ENCODE data around the gene C20orf204. TPM values are rescaled to one million over a fixed set of nuclear protein-coding genes. Genes with fewer than 3 reads are reported as not detected.
A peak's percentile ranks its signal among the peaks of the same experiment; 100 is the strongest.
"Not testable (repeated sequence)": the region's sequence is repeated elsewhere in the genome, so short reads cannot be mapped to it uniquely, and the experiment has no call there.

The C20orf204 gene
- total RNA-seq, 4 donors from 2014 or later, result 1.7 to 14.4 (median 4.1) TPM

- Histone ChIP-seq H3K27me3 (no peaks in the 10 kb centered on the region), H3K36me3 (peaks cover 0 to 100% (median 28%) of the 10 kb centered on the region in 3 donors), H3K4me1 (no peaks in the 10 kb centered on the region), H3K4me3 (no peak overlapping the region), H3K27ac (no peak overlapping the region), H3K9me3 (no peaks in the 10 kb centered on the region)
- TF ChIP-seq, protein P1, sequence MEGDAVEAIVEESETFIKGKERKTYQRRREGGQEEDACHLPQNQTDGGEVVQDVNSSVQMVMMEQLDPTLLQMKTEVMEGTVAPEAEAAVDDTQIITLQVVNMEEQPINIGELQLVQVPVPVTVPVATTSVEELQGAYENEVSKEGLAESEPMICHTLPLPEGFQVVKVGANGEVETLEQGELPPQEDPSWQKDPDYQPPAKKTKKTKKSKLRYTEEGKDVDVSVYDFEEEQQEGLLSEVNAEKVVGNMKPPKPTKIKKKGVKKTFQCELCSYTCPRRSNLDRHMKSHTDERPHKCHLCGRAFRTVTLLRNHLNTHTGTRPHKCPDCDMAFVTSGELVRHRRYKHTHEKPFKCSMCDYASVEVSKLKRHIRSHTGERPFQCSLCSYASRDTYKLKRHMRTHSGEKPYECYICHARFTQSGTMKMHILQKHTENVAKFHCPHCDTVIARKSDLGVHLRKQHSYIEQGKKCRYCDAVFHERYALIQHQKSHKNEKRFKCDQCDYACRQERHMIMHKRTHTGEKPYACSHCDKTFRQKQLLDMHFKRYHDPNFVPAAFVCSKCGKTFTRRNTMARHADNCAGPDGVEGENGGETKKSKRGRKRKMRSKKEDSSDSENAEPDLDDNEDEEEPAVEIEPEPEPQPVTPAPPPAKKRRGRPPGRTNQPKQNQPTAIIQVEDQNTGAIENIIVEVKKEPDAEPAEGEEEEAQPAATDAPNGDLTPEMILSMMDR (IDR thresholded peaks at IDR 0.05), result no peak
- TF ChIP-seq POLR2A (IDR thresholded peaks at IDR 0.05), result no peak
- DNase-seq (ENCODE audit: low spot score in 2 of 2), result no peak
- WGBS, 2 donors, result 87 to 91% methylated on average over 10 of the region's 10 CpGs
Measured at GRCh38 chr20:64006490-64006889, 29.5 kb upstream of the C20orf204 start.

- TF ChIP-seq POLR2A (IDR thresholded peaks at IDR 0.05) (no peak), EP300 (IDR thresholded peaks at IDR 0.05) (no peak)
- TF ChIP-seq, protein P1 (IDR thresholded peaks at IDR 0.05), result no peak
- Histone ChIP-seq H3K4me1 (no peaks in the 10 kb centered on the region), H3K27me3 (no peaks in the 10 kb centered on the region), H3K9me3 (no peaks in the 10 kb centered on the region), H3K4me3 (no peak overlapping the region), H3K36me3 (peaks cover 0 to 98% (median 26%) of the 10 kb centered on the region in 3 donors), H3K27ac (no peak overlapping the region)
- DNase-seq (ENCODE audit: low spot score in 2 of 2), result no peak
- 88 to 94% methylated on average over 3 of the region's 3 CpGs for WGBS, 2 donors
Measured at GRCh38 chr20:64006902-64007301, 29.1 kb upstream of the C20orf204 start.

DNA sequence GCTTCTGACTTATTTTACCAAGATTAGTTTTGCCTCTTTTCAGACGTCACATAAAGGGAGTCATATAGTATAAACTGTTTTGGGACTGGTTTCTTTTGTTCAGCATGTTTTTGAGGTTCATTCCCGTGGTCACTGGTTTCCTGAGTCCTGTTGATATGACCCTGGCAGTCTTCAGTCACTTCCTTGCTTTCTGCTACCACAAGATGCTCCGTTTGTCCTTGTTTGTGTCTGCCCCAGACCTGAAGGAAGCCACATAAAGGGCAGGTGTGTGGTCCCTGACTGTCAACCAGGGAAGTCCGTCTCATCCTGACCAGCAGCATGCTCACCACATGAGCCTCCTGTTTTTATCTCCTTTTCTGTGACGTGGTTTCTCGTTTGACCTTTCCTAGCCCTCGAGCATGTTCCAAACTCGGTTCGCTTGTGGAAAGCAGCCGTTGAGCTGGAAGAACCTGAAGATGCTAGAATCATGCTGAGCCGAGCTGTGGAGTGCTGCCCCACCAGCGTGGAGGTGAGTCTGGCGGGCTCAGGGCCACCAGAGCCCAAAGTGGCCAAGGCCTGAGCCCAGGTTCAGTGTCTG is 26.1 kb upstream of the C20orf204 start:
- 91 to 93% methylated on average over 13 of the region's 13 CpGs for WGBS, 2 donors

DNA sequence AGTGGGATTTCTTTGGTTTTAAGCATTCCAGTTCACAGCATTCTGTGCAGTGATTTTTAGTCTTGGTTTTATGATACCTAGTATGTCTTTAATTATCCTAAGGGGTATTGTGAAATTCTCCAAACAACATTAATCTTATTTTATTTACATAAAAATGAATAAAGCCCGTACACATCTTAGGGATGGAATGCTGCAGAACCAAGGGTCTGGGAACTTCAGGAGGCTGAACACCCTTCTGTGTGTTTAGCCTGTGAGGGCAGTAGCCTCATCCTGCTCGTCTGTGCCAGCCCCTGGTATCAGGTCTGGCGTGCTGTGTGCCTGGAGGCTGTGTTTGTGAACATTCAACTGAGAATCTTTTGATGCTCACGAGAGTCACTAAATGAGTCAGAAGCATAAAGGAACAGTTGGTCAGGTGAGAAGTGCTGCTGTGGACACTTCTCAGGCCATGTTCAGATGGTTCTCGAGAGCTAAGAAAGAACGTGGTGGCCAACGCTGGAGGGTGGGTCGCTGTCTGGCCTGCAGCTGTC is 25.2 kb upstream of the C20orf204 start:
- Histone ChIP-seq H3K27me3 (no peaks in the 10 kb centered on the region), H3K4me3 (no peak overlapping the region), H3K9me3 (no peaks in the 10 kb centered on the region), H3K4me1 (no peaks in the 10 kb centered on the region), H3K27ac (no peak overlapping the region), H3K36me3 (peaks cover 0 to 90% (median 26%) of the 10 kb centered on the region in 3 donors)
- 86 to 95% methylated on average over 8 of the region's 8 CpGs for WGBS, 2 donors
- no peak for DNase-seq (ENCODE audit: low spot score in 2 of 2)
- TF ChIP-seq, protein P1 (IDR thresholded peaks at IDR 0.05), result no peak
- TF ChIP-seq EP300 (IDR thresholded peaks at IDR 0.05), result no peak
- no peak for TF ChIP-seq POLR2A (IDR thresholded peaks at IDR 0.05)

More for the DNA sequence above, 26.1 kb upstream of the C20orf204 start:
- Histone ChIP-seq H3K4me1 (no peaks in the 10 kb centered on the region), H3K36me3 (peaks cover 0 to 90% (median 21%) of the 10 kb centered on the region in 3 donors), H3K9me3 (no peaks in the 10 kb centered on the region), H3K27me3 (no peaks in the 10 kb centered on the region), H3K27ac (no peak overlapping the region), H3K4me3 (no peak overlapping the region)
- TF ChIP-seq EP300 (IDR thresholded peaks at IDR 0.05), result no peak
- no peak for TF ChIP-seq POLR2A (IDR thresholded peaks at IDR 0.05)
- TF ChIP-seq, protein P1 (IDR thresholded peaks at IDR 0.05), result no peak
- no peak for DNase-seq (ENCODE audit: low spot score in 2 of 2)

DNA sequence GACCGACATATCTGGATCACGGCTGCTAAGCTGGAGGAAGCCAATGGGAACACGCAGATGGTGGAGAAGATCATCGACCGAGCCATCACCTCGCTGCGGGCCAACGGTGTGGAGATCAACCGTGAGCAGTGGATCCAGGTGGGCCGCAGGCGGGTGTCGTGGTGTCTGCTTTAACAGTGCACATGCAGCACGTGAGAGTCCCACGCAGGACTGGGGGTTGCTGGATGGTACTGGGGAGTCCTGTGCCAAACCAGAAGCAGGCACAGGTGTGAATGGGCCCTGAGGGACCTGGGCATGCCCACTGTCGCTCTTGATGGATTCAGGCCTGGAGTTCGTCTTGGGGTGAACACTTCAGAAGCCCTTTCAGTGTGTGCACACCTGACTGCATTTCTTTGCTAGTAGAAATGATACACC is 24.6 kb upstream of the C20orf204 start:
- H3K27ac ChIP-seq, result no peak overlapping the region
- DNase-seq (ENCODE audit: low spot score in 2 of 2), result no peak
- H3K9me3 ChIP-seq, result no peaks in the 10 kb centered on the region
- TF ChIP-seq EP300 (IDR thresholded peaks at IDR 0.05) (no peak), POLR2A (IDR thresholded peaks at IDR 0.05) (no peak)
- TF ChIP-seq, protein P1 (IDR thresholded peaks at IDR 0.05), result no peak
- H3K4me3 ChIP-seq, result no peak overlapping the region
- H3K36me3 ChIP-seq, result peaks cover 0 to 90% (median 26%) of the 10 kb centered on the region in 3 donors
- H3K4me1 ChIP-seq, result no peaks in the 10 kb centered on the region
- no peaks in the 10 kb centered on the region for H3K27me3 ChIP-seq
- 95 to 97% methylated on average over 14 to 16 of the region's 16 CpGs for WGBS, 2 donors

GRCh38 chr20:64012385-64013154 is 23.4 kb upstream of the C20orf204 start:
- not testable (repeated sequence) for H3K9me3 ChIP-seq; H3K4me1 ChIP-seq; DNase-seq (ENCODE audit: low spot score in 2 of 2); H3K4me3 ChIP-seq; H3K27me3 ChIP-seq
- Histone ChIP-seq H3K27ac (peak overlapping the region in 1 of 4 donors; percentile 45), H3K36me3 (peaks cover 0 to 90% (median 34%) of the 10 kb centered on the region in 3 donors)
- WGBS, 2 donors, result 83 to 87% methylated on average over 10 to 11 of the region's 20 CpGs

All from tibial nerve (tissue), 4 donors.